NCI-H226 (cell line): Measurements from ENCODE around the gene CD300LD.
"Not testable (repeated sequence)": the region's sequence is repeated elsewhere in the genome, so short reads cannot be mapped to it uniquely, and the experiment has no call there.

Source experiments
- DNase-seq: peaks from one replicate; pipeline ENCODE4 v3.0.0-alpha.2; 2015

Gene CD300LD

DNA sequence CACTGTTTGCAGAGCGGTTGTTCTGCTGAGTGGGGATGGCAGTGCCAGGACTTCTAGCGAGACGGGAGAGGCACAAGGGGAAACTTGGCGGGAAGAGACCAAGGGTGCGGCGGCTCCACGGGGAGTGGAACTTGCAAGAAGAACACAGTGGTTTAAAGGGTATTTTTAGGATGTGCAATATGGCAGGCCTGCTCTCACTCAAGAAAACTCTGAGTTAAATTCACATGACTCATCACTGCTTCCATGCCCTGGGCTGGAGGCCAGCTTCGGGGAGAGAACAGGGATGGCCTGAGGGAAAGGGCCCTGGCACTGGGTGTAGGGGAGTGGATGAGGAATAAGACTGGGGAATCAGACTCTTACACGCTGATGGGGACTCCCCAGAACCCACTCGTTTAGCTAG is 13.3 kb upstream of the CD300LD start:
- DNase-seq: peak; percentile 94

DNA sequence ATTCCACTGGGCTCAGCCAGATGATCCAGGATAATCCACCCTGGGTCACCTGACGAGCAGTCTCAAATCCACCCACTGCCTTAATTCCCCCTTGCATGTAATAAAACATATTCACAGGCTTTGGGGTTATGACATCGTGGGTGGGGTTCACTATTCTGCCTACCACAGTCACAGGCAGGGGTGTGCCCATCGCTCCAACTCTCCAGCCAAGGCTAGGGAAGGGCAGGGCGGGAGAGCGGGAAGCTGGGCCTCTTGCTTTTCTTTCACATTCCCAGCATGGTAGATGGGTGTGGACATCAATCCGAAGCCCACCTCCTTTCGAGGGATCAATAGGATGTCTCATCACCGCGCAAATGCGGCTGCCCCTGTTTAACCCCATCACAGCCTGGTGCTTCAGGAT is 12.7 kb upstream of the CD300LD start:
- no peak for DNase-seq

GRCh38 chr17:74604200-74604599 is 12.1 kb upstream of the CD300LD start:
- DNase-seq: no peak

DNA sequence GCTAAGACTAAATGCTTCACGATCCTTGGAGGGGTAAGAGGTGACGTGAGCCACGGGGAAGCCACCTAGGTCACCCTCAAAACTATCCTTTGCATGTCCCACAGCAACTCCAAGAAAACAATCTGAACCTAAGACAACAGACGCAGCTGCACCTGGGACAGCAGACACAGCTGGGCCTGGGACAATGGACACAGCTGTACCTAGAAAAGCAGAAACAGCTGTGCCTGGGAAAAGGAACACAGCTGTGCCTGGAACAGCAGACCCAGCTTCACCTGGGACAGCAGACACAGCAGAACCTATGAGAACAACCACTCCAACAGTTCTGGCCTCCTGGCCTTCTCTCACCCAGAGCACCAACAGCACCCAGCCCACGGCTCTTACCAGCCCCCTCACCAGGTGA is 11.7 kb upstream of the CD300LD start:
- DNase-seq: no peak

GRCh38 chr17:74603037-74603635 is 11.1 kb upstream of the CD300LD start:
- no peak for DNase-seq

GRCh38 chr17:74601944-74602572 is 10.0 kb upstream of the CD300LD start:
- DNase-seq: peak; percentile 37

DNA sequence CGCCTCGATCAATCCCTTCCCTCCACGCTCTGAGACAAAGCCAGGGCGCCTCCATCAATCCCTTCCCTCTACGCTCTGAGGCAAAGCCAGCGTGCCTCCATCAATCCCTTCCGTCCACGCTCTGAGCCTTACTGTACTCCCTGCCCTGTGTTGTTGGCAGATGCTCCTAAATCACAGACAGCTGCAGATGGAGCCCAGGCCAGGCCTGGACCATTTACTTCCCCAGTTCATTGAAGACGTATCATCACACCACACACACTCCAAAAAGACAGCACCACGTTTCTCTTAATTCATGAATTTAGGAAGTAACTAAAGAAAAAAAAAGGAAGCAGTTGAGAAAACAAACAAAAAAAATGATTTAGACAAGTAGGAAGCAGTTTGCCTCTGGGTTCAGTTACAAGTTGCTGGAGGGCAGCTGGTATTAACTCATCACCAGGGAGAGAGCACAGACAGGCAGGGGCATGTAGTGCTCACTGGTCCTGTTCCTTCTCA is 7.4 kb upstream of the CD300LD start:
- DNase-seq: no peak

DNA sequence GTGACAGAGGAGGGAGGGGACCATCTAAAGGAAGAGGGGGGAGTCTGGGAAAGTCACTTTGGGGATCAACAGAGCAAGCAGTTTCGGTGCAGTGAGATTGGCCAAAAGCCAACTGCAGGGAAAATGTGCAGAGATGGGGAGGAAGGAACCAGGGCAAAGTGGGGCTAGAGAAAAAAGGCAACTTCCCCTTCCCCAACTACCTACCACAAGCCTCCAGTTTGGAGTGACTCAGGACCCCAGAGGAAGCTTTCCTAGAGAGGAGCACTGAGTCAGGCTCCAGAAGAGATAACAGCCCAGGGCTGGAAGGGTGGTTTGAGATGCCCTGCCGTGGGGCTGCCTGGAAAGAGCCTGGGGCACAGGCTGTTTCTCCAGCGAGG is 6.9 kb upstream of the CD300LD start:
- DNase-seq: peak; percentile 25

- DNase-seq: no peak
Observed at GRCh38 chr17:74598346-74599022, 6.4 kb upstream of the CD300LD start.

DNA sequence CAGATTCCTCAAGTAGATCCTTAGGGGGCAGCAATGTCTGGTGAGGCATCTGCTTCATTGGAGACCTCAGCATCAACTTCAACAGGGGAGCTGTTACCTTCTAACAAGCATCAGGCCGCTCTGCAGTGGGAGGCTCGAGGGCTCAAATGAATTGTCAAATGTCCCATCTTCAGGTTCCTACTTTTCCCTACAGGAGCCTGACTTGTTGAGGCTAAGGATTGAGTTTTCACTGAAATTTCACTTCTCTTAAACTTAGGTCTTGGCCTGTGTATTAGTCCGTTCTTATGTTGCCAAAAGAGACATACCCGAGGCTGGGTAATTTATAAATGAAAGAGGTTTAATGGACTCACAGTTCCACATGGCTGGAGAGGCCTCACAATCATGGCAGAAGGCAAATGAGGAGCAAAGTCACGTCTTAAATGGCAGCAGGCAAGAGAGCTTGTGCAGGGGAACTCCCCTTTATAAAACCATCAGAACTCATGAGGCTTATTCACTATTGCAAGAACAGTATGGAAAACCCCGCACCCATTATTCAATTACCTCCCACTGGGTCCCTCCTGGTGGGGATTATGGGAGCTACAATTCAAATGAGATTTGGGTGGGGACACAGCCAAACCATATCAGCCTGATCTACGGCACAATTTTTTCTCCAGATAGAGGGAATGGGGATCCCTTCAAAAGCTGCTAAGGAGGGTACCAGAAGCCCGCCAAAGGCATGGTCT is 5.1 kb upstream of the CD300LD start:
- no peak for DNase-seq

- no peak for DNase-seq
Observed at GRCh38 chr17:74595037-74595750, 3.1 kb upstream of the CD300LD start.

DNA sequence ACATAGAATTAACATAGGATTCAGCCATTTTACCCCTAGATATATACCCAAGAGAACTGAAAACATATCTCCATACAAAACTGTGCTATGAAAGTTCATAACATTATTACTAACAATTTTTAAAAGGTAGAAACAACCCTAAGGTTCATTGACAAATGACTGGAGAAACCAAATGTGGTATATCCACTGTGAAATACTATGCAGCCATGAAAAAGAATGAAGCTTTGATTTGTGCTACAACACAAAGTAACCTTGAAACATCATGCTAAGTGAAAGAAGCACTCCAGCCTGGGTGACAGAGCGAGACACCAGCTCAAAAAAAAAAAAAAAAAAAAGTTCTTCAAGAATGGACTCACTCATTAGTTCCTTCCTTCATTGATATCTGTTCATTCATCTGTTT is 580 bp downstream of the CD300LD start:
- no peak for DNase-seq

DNA sequence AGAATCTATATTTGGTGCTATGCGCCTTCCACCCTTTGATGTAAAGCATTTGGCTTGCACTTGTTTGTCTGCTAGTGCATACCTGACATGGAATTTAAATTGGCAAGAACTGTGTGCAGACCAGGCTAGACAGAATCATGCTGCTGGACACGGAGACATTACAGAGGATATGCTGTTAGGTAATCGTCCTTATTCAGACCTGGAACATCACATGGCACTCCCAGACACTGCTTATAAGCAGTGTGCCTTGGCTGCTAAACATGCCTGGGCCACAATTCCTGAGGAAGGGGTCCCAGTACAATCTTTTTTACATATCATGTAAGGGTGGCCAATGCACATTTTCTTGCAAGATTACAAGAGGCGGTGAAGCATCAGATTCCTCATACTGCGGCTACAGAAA is 6.4 kb downstream of the CD300LD start:
- no peak for DNase-seq

DNA sequence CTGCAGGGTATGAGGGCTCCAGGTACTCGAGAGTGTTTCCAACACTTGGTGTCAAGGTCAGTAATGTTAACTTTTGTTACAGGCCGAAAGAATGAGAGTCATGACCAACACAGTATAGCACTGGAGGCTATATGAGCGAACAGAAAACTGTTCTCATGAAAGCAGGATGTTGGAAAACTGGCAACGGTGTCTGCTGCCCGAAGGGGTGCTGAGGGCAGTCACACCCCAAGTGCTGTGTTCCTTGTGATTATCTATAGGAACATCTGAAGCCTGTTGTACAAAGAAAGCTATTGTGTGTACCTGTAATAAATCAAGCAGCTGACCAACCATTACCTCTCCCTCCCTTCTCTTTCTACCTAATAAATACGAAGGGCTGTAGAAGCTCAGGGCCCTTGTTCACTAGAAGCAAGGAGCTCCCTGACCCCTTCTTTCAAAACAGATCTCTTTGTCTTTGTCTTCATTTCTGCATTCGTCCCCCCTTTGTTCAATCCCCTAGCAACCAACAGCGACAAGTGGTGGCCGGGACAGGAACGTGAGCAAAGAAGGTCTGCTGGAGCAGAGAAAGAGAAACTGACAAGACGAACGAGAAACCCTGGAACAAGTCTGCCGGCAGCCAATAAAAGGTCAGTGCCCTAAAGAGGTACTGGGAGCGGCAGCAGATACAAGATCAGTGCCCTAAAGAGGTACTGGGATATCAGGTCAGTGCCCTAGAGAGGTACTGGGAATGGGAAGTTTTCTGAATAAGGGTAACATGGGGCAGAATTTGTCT is 7.6 kb downstream of the CD300LD start:
- no peak for DNase-seq

- no peak for DNase-seq
Observed at GRCh38 chr17:74582633-74583032, 9.4 kb downstream of the CD300LD start.

DNA sequence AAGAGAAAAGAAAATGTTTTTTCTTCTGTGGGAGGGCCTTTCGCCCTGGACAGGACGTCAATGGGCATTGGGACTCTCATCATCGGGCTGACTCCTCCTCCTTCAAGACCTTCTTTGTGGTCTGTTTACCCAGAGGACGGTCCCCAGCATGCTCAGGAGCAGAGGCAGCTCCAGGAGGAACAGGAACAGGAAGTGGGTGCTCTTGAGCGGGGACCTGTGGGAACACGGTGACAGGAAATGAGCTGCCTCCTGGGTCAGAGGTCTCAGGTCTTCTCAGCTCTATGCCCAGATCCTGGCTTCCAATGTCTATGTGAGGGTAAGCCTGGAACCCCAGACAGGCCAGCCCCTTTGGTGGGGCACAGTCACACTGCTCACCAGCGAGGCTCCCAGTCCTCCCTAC is 12.2 kb downstream of the CD300LD start:
- no peak for DNase-seq

GRCh38 chr17:74578979-74579378 is 13.1 kb downstream of the CD300LD start:
- no peak for DNase-seq

- no peak for DNase-seq
Observed at GRCh38 chr17:74574489-74575142, 17.5 kb downstream of the CD300LD start.

DNA sequence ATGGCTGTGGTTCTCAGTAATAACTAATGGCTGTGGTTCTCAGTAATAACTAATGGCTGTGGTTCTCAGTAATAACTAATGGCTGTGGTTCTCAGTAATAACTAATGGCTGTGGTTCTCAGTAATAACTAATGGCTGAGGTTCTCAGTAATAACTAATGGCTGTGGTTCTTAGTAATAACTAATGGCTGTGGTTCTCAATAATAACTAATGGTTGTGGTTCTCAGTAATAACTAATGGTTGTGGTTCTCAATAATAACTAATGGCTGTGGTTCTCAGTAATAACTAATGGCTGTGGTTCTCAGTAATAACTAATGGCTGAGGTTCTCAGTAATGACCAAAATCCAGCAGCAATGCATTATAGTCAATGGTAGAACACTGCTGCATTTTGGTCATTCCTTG is 18.4 kb downstream of the CD300LD start:
- DNase-seq: not testable (repeated sequence)

- no peak for DNase-seq
Observed at GRCh38 chr17:74573169-74573568, 18.9 kb downstream of the CD300LD start.

DNA sequence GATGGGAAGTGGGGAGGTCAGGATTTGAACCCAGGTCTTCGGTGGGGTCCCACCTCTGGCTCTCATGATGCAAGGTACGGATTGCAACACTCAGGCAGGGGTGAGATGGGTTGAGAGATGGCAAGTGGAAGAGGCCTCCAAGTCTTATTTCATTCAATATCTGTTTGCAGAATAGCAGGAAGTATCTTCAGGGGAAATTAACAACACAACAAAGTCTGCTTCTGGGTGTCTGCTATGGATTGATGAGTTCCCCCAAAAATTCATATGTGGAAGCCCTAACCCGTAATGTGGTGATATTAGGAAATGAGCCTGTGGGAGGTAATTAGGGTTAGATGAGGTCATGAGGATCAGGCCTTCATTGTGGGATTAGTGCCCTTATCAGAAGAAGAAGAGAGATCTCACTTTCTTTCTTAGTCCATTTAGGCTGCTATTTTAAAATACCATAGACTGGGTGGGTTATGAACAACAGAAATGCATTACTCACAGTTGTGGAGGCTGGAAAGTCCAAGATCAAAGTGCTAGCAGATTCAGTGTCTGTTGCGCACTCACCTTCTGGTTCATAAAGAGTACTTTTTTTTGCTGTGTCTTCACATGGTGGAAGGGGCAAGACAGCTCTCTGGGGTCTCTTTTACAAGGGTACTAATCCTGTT is 20.3 kb downstream of the CD300LD start:
- no peak for DNase-seq
